Astrocyte (in vitro differentiated cells and primary cell): ENCODE measurements around the gene IBSP. TPM values are rescaled to one million over a fixed set of nuclear protein-coding genes. Genes with fewer than 3 reads are reported as not detected.

Source experiments
- DNase-seq: peaks from one replicate; pipeline ENCODE4 v3.0.0-alpha.2; 2010; ENCODE audit warnings: low read depth
- FAIRE-seq: peaks from 2 replicates; lab custom pipeline; 2011; peaks lifted over from hg19 to GRCh38; lab: Jason Lieb, UNC
- H2AFZ ChIP-seq: 2 replicates; pipeline ENCODE4 v1.6.0; 2012; ENCODE audit warnings: low read depth, low read length, inconsistent platforms
- H3K27ac ChIP-seq: 2 replicates; pipeline ENCODE4 v1.5.1; 2011; ENCODE audit warnings: low read depth, low read length, inconsistent platforms
- H3K27me3 ChIP-seq: 2 replicates; pipeline ENCODE4 v1.6.0; 2011; ENCODE audit warnings: low read length, inconsistent platforms; ENCODE audit not compliant: insufficient read depth
- H3K36me3 ChIP-seq: 2 replicates; pipeline ENCODE4 v1.5.1; 2011; ENCODE audit warnings: low read length, inconsistent platforms; ENCODE audit not compliant: insufficient read depth
- H3K4me1 ChIP-seq: 2 replicates; pipeline ENCODE4 v1.5.1; 2011; ENCODE audit warnings: low read length, inconsistent platforms; ENCODE audit not compliant: insufficient read depth
- H3K4me2 ChIP-seq: 2 replicates; pipeline ENCODE4 v1.6.0; 2012; ENCODE audit warnings: low read length, inconsistent platforms
- H3K4me3 ChIP-seq: 2 replicates; pipeline ENCODE4 v1.5.1; 2011; ENCODE audit warnings: low read depth, mild to moderate bottlenecking, low read length, inconsistent platforms; ENCODE audit not compliant: insufficient read depth
- H3K79me2 ChIP-seq: 2 replicates; pipeline ENCODE4 v1.6.0; 2012; ENCODE audit warnings: mild to moderate bottlenecking, low read length, inconsistent platforms; ENCODE audit not compliant: insufficient read depth
- H3K9ac ChIP-seq: 2 replicates; pipeline ENCODE4 v1.6.0; 2012; ENCODE audit warnings: mild to moderate bottlenecking, low read length, inconsistent platforms
- H3K9me3 ChIP-seq: 2 replicates; pipeline ENCODE4 v1.5.1; 2012; ENCODE audit warnings: low read depth, mild to moderate bottlenecking, low read length, inconsistent platforms; ENCODE audit not compliant: insufficient read depth
- H4K20me1 ChIP-seq: 2 replicates; pipeline ENCODE4 v1.6.0; 2012; ENCODE audit warnings: low read length, inconsistent platforms; ENCODE audit not compliant: insufficient read depth
- H3K27ac Mint-ChIP-seq: one replicate; pipeline ENCODE4 v1.8.0; 2021; ENCODE audit warnings: mild to moderate bottlenecking, mixed read lengths; ENCODE audit not compliant: unreplicated experiment
- H3K27me3 Mint-ChIP-seq: one replicate; pipeline ENCODE4 v1.8.0; 2021; ENCODE audit warnings: low read depth, mixed read lengths; ENCODE audit not compliant: unreplicated experiment
- H3K36me3 Mint-ChIP-seq: one replicate; pipeline ENCODE4 v1.8.0; 2021; ENCODE audit warnings: low read depth, mixed read lengths; ENCODE audit not compliant: unreplicated experiment
- H3K4me1 Mint-ChIP-seq: one replicate; pipeline ENCODE4 v1.8.0; 2021; ENCODE audit warnings: low read depth, mixed read lengths; ENCODE audit not compliant: unreplicated experiment
- H3K4me3 Mint-ChIP-seq: one replicate; pipeline ENCODE4 v1.8.0; 2021; ENCODE audit warnings: mild to moderate bottlenecking, moderate library complexity, mixed read lengths; ENCODE audit not compliant: unreplicated experiment
- H3K9me3 Mint-ChIP-seq: one replicate; pipeline ENCODE4 v1.8.0; 2021; ENCODE audit warnings: mild to moderate bottlenecking, mixed read lengths; ENCODE audit not compliant: unreplicated experiment
- EZH2 ChIP-seq: IDR thresholded peaks from 2 replicates; pipeline ENCODE4 v1.6.1; 2012; ENCODE audit warnings: mild to moderate bottlenecking, low read length, inconsistent platforms; ENCODE audit not compliant: insufficient read depth
- total RNA-seq: library from RNA; stranded (reverse); gene quantifications from 2 replicates; pipeline ENCODE4 v1.2.1, GENCODE V29; 2021
- TF ChIP-seq, protein P1 (sequence below): IDR thresholded peaks from 2 replicates; pipeline ENCODE4 v1.5.1; 2011; ENCODE audit warnings: low read depth, mild to moderate bottlenecking, inconsistent platforms, low read length, moderate library complexity; ENCODE audit not compliant: insufficient read depth

Gene IBSP
- total RNA-seq, 1 donor from 2014 or later, result not detected

DNA sequence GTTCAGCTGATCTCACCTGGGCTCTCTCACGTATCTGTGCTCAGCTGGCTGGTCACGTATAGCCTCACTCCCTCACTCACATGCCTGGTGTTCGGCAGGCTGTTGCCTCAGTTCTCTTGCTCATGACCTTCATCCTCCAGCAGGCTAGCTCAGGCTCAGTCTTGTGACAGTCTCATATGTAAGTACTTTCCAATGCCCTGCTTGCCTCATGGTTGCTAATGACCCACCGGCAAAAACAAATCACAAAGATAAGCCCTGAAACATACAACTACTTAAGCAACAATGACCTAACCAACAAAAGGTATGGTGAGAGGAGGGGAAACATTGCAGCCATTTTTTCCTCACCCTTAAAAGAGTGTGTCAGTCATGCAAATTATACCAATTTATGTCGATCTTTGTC is 58.4 kb downstream of the IBSP start:
- no peaks in the 10 kb centered on the region for H3K36me3 Mint-ChIP-seq
- H3K4me1 Mint-ChIP-seq, result peaks cover 14% of the 10 kb centered on the region
- Histone ChIP-seq H3K27ac (no peak overlapping the region), H3K9ac (no peak overlapping the region), H3K4me3 (no peak overlapping the region), H3K36me3 (no peaks in the 10 kb centered on the region), H3K27me3 (no peaks in the 10 kb centered on the region), H3K4me1 (no peaks in the 10 kb centered on the region), H3K79me2 (no peaks in the 10 kb centered on the region), H2AFZ (no peak overlapping the region), H4K20me1 (no peaks in the 10 kb centered on the region), H3K9me3 (no peaks in the 10 kb centered on the region), H3K4me2 (no peak overlapping the region)
- no peak overlapping the region for H3K4me3 Mint-ChIP-seq
- peaks cover 2% of the 10 kb centered on the region for H3K9me3 Mint-ChIP-seq
- TF ChIP-seq, protein P1, sequence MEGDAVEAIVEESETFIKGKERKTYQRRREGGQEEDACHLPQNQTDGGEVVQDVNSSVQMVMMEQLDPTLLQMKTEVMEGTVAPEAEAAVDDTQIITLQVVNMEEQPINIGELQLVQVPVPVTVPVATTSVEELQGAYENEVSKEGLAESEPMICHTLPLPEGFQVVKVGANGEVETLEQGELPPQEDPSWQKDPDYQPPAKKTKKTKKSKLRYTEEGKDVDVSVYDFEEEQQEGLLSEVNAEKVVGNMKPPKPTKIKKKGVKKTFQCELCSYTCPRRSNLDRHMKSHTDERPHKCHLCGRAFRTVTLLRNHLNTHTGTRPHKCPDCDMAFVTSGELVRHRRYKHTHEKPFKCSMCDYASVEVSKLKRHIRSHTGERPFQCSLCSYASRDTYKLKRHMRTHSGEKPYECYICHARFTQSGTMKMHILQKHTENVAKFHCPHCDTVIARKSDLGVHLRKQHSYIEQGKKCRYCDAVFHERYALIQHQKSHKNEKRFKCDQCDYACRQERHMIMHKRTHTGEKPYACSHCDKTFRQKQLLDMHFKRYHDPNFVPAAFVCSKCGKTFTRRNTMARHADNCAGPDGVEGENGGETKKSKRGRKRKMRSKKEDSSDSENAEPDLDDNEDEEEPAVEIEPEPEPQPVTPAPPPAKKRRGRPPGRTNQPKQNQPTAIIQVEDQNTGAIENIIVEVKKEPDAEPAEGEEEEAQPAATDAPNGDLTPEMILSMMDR, result no peak
- TF ChIP-seq EZH2, result no peak
- DNase-seq, result no peak
- no peak for FAIRE-seq
- H3K27ac Mint-ChIP-seq, result peak overlapping the region; percentile 10
- no peaks in the 10 kb centered on the region for H3K27me3 Mint-ChIP-seq

Other genes with a start within 250 kb of the IBSP start
- gene DSPP, start 191.0 kb upstream of the IBSP start, total RNA-seq, result not detected in 2 replicates
- 0.10 and 0.11 TPM in 2 replicates for gene DMP1, start 149.3 kb upstream of the IBSP start, total RNA-seq
- gene MEPE, start 33.4 kb downstream of the IBSP start, total RNA-seq, result not detected in 2 replicates
- 153 and 217 TPM in 2 replicates for gene SPP1, start 176.2 kb downstream of the IBSP start, total RNA-seq
- 19.7 TPM in 2 replicates for gene PKD2, start 208.1 kb downstream of the IBSP start, total RNA-seq